Fibroblast of peridontal ligament (primary cell): ENCODE measurements around the gene VSX1.

Experiments
- DNase-seq: peaks from one replicate; pipeline ENCODE4 v3.0.0-alpha.2; 2010; ENCODE audit errors: extremely low read depth

VSX1 gene

DNA sequence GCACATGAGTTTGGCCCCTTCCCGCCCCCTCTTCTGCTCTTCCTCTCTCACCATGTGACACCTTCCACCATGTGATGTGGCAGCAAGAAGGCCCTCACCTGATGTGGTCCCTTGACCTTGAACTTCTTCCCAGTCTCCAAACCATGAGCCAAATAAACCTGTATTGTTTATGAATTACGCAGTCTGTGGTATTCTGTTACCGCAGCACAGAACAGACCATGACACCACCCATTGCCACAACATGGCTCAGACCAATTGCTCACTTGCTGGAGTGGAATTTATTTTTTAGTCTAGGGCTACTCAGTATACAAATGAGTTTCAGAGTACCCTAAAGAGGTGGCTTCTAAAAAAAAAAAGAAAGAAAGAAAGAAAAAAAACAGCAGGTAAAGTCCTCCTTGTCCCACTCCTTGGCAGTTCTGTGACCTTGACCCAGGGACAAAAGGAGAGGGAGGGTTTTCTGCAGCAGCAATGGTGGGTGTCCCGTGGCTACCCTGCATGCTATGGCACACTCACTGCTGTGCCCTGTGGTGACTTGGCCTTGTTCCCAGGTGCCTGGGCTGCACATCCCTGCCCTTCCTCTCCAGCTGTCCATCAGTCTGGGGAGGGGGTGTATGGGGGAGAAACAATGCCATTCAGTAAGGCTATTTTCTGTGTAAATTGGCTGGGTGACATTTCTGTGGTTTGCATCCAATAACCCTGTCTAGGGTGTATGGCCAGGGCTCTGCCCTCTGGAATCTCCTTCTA lies 5.4 kb upstream of the VSX1 start:
- DNase-seq = no peak

GRCh38 chr20:25085756-25086495 lies 4.0 kb upstream of the VSX1 start:
- DNase-seq = no peak

DNA sequence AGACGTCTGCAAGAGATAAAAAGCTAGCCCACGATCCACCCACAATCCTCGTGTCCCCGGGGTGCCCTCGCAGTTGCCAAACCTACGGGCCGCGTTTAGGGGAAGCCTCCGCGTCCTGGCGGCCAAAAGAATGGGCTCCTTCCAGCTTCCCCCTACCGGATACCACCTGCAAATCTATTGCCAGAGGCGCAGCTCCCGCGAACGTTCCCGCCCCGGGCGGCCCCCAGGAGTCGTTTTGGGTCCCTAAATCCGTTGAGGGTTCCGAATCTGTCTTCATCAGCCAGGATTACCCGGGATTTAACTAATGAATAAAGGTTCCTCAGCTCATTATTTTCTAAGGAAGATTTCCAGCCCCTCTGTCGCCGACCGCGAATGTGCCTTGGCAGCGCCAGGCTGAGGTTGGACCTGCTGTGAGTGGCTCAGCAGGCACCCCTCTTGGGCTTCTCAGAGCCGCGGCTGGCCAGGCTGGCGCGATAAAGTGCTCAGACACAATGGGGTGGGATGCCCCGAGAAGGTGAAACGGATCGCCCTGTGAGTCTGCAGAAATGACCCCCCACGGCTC lies 2.8 kb upstream of the VSX1 start:
- no peak for DNase-seq

- no peak for DNase-seq
Observed at GRCh38 chr20:25083773-25084625, 2.1 kb upstream of the VSX1 start.

- no peak for DNase-seq
Observed at GRCh38 chr20:25083141-25083772, 1.3 kb upstream of the VSX1 start.

GRCh38 chr20:25082498-25082873 lies 545 bp upstream of the VSX1 start:
- DNase-seq = no peak

GRCh38 chr20:25081065-25081729 lies 744 bp downstream of the VSX1 start:
- no peak for DNase-seq

DNA sequence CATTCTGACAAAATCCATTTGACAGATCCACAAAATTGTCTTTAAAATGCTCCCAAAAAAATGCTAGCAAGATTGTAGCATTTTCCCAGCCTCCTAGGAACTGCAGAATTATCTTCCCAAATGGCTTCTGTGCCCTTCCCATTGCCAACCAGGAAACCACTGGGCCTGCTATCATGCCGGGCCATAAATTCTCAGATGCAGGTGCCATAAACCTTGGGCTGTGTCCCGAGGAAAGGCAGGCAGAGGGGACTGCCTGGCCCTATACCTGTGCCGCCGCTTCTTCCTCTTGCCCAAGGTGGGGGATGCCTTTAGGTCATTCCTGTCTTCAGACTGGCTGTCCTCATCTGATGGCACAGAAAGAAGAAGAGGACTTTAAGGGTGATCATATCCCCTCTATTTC lies 2.8 kb downstream of the VSX1 start:
- DNase-seq = no peak

DNA sequence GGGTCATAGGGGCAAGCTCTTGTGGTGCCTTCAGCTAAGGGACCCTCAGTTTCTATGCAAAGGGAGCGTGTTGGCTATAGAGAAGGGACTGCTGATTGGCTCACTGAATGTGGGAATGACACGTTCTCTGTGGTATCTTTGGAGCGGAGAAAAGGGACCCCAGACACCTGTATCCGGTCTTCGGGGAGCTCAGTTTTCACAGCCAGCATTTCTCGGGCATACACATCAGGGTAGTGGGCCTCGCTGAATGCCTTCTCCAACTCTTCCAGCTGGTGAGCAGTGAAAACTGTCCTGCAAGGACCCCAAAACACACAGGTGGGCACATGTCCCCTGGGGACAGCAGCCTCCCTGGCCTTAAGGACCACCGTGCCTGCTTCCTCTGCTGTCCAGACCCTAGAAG lies 3.3 kb downstream of the VSX1 start:
- DNase-seq = no peak

GRCh38 chr20:25077610-25078169 lies 4.3 kb downstream of the VSX1 start:
- no peak for DNase-seq

GRCh38 chr20:25076731-25077609 lies 5.0 kb downstream of the VSX1 start:
- no peak for DNase-seq

DNA sequence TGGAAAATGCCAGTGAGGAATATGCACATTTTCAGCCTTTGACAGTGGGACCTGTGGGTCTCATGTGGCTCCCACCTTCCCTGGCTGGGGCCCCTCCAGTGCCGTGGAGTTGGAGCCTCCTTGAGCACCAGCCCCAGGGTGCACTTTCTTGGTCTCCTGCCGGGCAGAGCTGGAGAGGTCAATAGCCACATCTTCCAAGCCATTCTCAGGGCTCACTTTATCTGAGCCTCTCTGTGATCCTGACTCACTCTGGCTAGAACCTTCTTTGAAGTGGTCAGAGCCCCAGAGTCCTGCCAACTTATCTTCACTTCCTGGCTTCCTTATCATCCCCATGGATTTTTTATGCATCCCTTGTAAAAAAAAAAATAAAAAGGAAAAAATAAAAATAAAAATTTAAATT lies 5.7 kb downstream of the VSX1 start:
- no peak for DNase-seq

GRCh38 chr20:25073544-25073943 lies 8.4 kb downstream of the VSX1 start:
- DNase-seq = no peak

- no peak for DNase-seq
Observed at GRCh38 chr20:25072226-25072811, 9.6 kb downstream of the VSX1 start.

GRCh38 chr20:25071734-25072133 lies 10.2 kb downstream of the VSX1 start:
- DNase-seq = no peak

DNA sequence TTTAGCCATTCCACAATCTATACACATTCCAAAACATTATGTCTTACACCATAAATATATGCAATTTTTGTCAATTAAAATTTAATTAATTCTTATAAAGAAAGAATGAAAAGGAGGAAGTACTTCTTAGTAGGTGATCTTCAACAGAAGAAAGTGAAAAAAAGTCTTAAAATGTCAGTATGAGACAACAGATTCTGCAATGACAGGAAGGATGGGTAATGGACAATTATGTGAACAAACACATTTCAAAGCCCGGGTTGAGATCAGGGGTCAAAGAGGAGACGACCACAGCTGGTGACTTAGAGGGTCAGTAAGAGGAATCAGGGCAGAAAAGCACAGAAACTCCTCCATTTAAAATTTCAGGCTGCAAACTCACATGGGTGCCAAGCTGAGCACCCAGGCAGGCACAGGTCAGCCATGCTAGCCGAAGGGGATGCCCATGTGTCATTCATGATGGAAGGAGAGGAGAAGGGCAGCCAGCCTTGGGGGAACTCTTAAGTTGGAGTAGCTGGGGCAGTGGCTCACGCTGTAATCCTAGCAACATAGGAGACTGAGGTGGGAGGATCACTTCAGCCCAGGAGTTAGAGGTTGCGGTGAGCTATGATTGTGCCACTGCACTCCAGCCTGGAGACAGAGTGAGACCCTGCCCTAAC lies 11.0 kb downstream of the VSX1 start:
- no peak for DNase-seq

- no peak for DNase-seq
Observed at GRCh38 chr20:25067102-25067987, 14.6 kb downstream of the VSX1 start.

GRCh38 chr20:25066386-25066785 lies 15.6 kb downstream of the VSX1 start:
- DNase-seq = no peak
